ENCODE measurements around the gene SKOR1. TPM values are rescaled to one million over a fixed set of nuclear protein-coding genes. Genes with fewer than 3 reads are reported as not detected.

The SKOR1 gene
- total and polyA plus RNA-seq, 2 of the 13 experiments (the other 11 are each of a cell fraction or from before 2014, with no cell fraction given) = 0.09 to 0.11 TPM

DNA sequence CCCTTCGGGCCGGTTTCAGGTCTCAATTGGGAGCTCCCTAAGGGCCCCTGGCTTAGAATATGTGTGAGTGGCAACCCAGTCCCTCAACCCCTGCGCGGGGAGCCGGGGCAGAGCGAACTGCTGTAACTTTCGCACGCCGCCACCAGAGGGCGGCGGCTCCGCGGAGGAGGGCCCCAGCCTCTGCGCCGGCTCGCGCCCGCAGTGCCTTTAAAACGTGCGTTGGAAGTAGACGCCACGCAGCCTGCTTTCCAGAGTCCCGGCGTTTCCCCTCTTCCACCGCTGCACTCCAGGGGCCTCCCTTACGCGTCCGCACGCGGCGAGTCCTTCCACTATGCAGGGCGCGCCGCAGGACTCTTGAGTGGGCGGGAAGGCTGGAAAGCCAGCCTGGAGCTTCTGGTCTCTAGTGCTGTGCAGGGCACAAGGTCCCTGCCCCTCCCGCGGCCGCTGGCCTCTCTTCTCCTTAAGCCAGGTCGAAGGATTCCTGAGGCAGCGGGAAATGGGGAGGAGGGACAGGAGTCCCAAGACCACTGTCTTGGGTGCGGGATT lies 38.2 kb downstream of the SKOR1 start (continued):
- TF ChIP-seq, protein P1, sequence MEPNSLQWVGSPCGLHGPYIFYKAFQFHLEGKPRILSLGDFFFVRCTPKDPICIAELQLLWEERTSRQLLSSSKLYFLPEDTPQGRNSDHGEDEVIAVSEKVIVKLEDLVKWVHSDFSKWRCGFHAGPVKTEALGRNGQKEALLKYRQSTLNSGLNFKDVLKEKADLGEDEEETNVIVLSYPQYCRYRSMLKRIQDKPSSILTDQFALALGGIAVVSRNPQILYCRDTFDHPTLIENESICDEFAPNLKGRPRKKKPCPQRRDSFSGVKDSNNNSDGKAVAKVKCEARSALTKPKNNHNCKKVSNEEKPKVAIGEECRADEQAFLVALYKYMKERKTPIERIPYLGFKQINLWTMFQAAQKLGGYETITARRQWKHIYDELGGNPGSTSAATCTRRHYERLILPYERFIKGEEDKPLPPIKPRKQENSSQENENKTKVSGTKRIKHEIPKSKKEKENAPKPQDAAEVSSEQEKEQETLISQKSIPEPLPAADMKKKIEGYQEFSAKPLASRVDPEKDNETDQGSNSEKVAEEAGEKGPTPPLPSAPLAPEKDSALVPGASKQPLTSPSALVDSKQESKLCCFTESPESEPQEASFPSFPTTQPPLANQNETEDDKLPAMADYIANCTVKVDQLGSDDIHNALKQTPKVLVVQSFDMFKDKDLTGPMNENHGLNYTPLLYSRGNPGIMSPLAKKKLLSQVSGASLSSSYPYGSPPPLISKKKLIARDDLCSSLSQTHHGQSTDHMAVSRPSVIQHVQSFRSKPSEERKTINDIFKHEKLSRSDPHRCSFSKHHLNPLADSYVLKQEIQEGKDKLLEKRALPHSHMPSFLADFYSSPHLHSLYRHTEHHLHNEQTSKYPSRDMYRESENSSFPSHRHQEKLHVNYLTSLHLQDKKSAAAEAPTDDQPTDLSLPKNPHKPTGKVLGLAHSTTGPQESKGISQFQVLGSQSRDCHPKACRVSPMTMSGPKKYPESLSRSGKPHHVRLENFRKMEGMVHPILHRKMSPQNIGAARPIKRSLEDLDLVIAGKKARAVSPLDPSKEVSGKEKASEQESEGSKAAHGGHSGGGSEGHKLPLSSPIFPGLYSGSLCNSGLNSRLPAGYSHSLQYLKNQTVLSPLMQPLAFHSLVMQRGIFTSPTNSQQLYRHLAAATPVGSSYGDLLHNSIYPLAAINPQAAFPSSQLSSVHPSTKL (CRISPR knock-in tag; IDR thresholded peaks at IDR 0.05) = peak; percentile 81
- TF ChIP-seq ZSCAN20 (CRISPR knock-in tag; IDR thresholded peaks at IDR 0.05; ENCODE audit: borderline replicate concordance) (peak; percentile 56; the same call in 1 of the 2 replicates), ARNT (IDR thresholded peaks at IDR 0.05) (no peak), ZNF652 (CRISPR knock-in tag; IDR thresholded peaks at IDR 0.05; ENCODE audit: borderline replicate concordance, low read depth) (no peak), JARID2 (CRISPR knock-in tag; IDR thresholded peaks at IDR 0.05; ENCODE audit: insufficient replicate concordance) (no peak)
- TF ChIP-seq, protein P2, sequence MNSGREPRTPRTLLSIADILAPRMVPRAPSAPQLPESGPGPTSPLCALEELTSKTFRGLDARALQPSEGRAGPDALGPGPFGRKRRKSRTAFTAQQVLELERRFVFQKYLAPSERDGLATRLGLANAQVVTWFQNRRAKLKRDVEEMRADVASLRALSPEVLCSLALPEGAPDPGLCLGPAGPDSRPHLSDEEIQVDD (CRISPR knock-in tag; IDR thresholded peaks at IDR 0.05; ENCODE audit: borderline replicate concordance) = peak; percentile 80; the same call in 1 of the 2 replicates
- TF ChIP-seq, protein P3, sequence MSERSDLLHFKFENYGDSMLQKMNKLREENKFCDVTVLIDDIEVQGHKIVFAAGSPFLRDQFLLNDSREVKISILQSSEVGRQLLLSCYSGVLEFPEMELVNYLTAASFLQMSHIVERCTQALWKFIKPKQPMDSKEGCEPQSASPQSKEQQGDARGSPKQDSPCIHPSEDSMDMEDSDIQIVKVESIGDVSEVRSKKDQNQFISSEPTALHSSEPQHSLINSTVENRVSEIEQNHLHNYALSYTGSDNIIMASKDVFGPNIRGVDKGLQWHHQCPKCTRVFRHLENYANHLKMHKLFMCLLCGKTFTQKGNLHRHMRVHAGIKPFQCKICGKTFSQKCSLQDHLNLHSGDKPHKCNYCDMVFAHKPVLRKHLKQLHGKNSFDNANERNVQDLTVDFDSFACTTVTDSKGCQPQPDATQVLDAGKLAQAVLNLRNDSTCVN (CRISPR knock-in tag; IDR thresholded peaks at IDR 0.05; ENCODE audit: borderline replicate concordance) = 0 out of 2 replicates have a peak, but pooled peaks have one; percentile 25
- TF ChIP-seq, protein P4, sequence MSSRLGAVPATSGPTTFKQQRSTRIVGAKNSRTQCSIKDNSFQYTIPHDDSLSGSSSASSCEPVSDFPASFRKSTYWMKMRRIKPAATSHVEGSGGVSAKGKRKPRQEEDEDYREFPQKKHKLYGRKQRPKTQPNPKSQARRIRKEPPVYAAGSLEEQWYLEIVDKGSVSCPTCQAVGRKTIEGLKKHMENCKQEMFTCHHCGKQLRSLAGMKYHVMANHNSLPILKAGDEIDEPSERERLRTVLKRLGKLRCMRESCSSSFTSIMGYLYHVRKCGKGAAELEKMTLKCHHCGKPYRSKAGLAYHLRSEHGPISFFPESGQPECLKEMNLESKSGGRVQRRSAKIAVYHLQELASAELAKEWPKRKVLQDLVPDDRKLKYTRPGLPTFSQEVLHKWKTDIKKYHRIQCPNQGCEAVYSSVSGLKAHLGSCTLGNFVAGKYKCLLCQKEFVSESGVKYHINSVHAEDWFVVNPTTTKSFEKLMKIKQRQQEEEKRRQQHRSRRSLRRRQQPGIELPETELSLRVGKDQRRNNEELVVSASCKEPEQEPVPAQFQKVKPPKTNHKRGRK (CRISPR knock-in tag; IDR thresholded peaks at IDR 0.05) = no peak
- TF ChIP-seq, protein P5, sequence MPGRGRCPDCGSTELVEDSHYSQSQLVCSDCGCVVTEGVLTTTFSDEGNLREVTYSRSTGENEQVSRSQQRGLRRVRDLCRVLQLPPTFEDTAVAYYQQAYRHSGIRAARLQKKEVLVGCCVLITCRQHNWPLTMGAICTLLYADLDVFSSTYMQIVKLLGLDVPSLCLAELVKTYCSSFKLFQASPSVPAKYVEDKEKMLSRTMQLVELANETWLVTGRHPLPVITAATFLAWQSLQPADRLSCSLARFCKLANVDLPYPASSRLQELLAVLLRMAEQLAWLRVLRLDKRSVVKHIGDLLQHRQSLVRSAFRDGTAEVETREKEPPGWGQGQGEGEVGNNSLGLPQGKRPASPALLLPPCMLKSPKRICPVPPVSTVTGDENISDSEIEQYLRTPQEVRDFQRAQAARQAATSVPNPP (CRISPR knock-in tag; IDR thresholded peaks at IDR 0.05) = peak; percentile 60; the same call in 1 of the 2 replicates
- TF ChIP-seq, protein P6, sequence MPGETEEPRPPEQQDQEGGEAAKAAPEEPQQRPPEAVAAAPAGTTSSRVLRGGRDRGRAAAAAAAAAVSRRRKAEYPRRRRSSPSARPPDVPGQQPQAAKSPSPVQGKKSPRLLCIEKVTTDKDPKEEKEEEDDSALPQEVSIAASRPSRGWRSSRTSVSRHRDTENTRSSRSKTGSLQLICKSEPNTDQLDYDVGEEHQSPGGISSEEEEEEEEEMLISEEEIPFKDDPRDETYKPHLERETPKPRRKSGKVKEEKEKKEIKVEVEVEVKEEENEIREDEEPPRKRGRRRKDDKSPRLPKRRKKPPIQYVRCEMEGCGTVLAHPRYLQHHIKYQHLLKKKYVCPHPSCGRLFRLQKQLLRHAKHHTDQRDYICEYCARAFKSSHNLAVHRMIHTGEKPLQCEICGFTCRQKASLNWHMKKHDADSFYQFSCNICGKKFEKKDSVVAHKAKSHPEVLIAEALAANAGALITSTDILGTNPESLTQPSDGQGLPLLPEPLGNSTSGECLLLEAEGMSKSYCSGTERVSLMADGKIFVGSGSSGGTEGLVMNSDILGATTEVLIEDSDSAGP (CRISPR knock-in tag; IDR thresholded peaks at IDR 0.05; ENCODE audit: borderline replicate concordance) = peak; percentile 93
- TF ChIP-seq, protein P7, sequence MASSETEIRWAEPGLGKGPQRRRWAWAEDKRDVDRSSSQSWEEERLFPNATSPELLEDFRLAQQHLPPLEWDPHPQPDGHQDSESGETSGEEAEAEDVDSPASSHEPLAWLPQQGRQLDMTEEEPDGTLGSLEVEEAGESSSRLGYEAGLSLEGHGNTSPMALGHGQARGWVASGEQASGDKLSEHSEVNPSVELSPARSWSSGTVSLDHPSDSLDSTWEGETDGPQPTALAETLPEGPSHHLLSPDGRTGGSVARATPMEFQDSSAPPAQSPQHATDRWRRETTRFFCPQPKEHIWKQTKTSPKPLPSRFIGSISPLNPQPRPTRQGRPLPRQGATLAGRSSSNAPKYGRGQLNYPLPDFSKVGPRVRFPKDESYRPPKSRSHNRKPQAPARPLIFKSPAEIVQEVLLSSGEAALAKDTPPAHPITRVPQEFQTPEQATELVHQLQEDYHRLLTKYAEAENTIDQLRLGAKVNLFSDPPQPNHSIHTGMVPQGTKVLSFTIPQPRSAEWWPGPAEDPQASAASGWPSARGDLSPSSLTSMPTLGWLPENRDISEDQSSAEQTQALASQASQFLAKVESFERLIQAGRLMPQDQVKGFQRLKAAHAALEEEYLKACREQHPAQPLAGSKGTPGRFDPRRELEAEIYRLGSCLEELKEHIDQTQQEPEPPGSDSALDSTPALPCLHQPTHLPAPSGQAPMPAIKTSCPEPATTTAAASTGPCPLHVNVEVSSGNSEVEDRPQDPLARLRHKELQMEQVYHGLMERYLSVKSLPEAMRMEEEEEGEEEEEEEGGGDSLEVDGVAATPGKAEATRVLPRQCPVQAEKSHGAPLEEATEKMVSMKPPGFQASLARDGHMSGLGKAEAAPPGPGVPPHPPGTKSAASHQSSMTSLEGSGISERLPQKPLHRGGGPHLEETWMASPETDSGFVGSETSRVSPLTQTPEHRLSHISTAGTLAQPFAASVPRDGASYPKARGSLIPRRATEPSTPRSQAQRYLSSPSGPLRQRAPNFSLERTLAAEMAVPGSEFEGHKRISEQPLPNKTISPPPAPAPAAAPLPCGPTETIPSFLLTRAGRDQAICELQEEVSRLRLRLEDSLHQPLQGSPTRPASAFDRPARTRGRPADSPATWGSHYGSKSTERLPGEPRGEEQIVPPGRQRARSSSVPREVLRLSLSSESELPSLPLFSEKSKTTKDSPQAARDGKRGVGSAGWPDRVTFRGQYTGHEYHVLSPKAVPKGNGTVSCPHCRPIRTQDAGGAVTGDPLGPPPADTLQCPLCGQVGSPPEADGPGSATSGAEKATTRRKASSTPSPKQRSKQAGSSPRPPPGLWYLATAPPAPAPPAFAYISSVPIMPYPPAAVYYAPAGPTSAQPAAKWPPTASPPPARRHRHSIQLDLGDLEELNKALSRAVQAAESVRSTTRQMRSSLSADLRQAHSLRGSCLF (CRISPR knock-in tag; IDR thresholded peaks at IDR 0.05; ENCODE audit: borderline replicate concordance) = no peak

Data from HepG2 (cell line).